GM12878 (cell line): Measurements from ENCODE around the gene ZNF71.

Experiments used
- EGR1 ChIP-seq, 2 experiments: IDR thresholded peaks; 1 replicate in 1 of 2; 2 replicates in 1 of 2; pipeline ENCODE4 v1.6.1; 2011 to 2012; ENCODE audit warnings: low read depth in 2 of 2, low read length in 2 of 2, borderline replicate concordance in 1 of 2, mild to moderate bottlenecking in 1 of 2, moderate library complexity in 1 of 2
- EP300 ChIP-seq, 2 experiments: fragments of 150-350 bp in 1 of 2; IDR thresholded peaks; 2 replicates each; pipeline ENCODE4 v1.6.1; 2011 to 2012; ENCODE audit warnings: low read depth in 2 of 2, low read length in 2 of 2, borderline replicate concordance in 1 of 2, improper control_type of control experiment in 1 of 2, inconsistent platforms in 1 of 2; ENCODE audit not compliant: control insufficient read depth in 1 of 2
- MXI1 ChIP-seq: fragments of 150-350 bp; IDR thresholded peaks from 2 replicates; pipeline ENCODE4 v1.6.1; 2011; ENCODE audit warnings: low read depth, mild to moderate bottlenecking, inconsistent platforms, low read length, improper control_type of control experiment
- POLR2A ChIP-seq: IDR thresholded peaks from 2 replicates; pipeline ENCODE4 v1.6.1; 2011; ENCODE audit warnings: low read depth, mild to moderate bottlenecking, low read length
- TF ChIP-seq, protein P1 (sequence below), 3 experiments: IDR thresholded peaks in 2 of 3; conservative IDR thresholded peaks in 1 of 3; 2 replicates each; pipeline ENCODE4 v1.5.1; 2011; ENCODE audit warnings: low read depth in 3 of 3, low read length in 3 of 3, mild to moderate bottlenecking in 3 of 3, control low read depth in 2 of 3, moderate library complexity in 2 of 3, inconsistent platforms in 1 of 3, mixed read lengths in 1 of 3; ENCODE audit not compliant: control insufficient read depth in 2 of 3, insufficient read depth in 1 of 3; ENCODE audit errors: extremely low read depth in 1 of 3
- TF ChIP-seq, protein P2 (sequence below): fragments of 450-650 bp; IDR thresholded peaks from 2 replicates; pipeline ENCODE4 v1.6.1; 2017; ENCODE audit warnings: antibody characterized with exemption, mild to moderate bottlenecking, moderate library complexity

GRCh38 chr19:56611288-56611687 lies 16.2 kb downstream of the ZNF71 start:
- TF ChIP-seq EGR1 (IDR thresholded peaks at IDR 0.05; ENCODE audit: borderline replicate concordance in 1 of 2, low read depth in 2 of 2, low read length in 2 of 2) = no peak
- TF ChIP-seq, protein P1, sequence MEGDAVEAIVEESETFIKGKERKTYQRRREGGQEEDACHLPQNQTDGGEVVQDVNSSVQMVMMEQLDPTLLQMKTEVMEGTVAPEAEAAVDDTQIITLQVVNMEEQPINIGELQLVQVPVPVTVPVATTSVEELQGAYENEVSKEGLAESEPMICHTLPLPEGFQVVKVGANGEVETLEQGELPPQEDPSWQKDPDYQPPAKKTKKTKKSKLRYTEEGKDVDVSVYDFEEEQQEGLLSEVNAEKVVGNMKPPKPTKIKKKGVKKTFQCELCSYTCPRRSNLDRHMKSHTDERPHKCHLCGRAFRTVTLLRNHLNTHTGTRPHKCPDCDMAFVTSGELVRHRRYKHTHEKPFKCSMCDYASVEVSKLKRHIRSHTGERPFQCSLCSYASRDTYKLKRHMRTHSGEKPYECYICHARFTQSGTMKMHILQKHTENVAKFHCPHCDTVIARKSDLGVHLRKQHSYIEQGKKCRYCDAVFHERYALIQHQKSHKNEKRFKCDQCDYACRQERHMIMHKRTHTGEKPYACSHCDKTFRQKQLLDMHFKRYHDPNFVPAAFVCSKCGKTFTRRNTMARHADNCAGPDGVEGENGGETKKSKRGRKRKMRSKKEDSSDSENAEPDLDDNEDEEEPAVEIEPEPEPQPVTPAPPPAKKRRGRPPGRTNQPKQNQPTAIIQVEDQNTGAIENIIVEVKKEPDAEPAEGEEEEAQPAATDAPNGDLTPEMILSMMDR (IDR thresholded peaks at IDR 0.05 in 2 of 3, conservative IDR thresholded peaks at IDR 0.05 in 1 of 3; ENCODE audit: control insufficient read depth in 2 of 3, extremely low read depth in 1 of 3, insufficient read depth in 1 of 3, low read depth in 3 of 3, low read length in 3 of 3) = no peak
- TF ChIP-seq, protein P2, sequence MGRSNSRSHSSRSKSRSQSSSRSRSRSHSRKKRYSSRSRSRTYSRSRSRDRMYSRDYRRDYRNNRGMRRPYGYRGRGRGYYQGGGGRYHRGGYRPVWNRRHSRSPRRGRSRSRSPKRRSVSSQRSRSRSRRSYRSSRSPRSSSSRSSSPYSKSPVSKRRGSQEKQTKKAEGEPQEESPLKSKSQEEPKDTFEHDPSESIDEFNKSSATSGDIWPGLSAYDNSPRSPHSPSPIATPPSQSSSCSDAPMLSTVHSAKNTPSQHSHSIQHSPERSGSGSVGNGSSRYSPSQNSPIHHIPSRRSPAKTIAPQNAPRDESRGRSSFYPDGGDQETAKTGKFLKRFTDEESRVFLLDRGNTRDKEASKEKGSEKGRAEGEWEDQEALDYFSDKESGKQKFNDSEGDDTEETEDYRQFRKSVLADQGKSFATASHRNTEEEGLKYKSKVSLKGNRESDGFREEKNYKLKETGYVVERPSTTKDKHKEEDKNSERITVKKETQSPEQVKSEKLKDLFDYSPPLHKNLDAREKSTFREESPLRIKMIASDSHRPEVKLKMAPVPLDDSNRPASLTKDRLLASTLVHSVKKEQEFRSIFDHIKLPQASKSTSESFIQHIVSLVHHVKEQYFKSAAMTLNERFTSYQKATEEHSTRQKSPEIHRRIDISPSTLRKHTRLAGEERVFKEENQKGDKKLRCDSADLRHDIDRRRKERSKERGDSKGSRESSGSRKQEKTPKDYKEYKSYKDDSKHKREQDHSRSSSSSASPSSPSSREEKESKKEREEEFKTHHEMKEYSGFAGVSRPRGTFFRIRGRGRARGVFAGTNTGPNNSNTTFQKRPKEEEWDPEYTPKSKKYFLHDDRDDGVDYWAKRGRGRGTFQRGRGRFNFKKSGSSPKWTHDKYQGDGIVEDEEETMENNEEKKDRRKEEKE = no peak
- TF ChIP-seq POLR2A = no peak
- no peak for TF ChIP-seq EP300 (IDR thresholded peaks at IDR 0.05; ENCODE audit: borderline replicate concordance in 1 of 2, control insufficient read depth in 1 of 2, low read depth in 2 of 2, low read length in 2 of 2)
- TF ChIP-seq MXI1 = no peak
